HCT116 (cell line): Measurements from ENCODE around the gene RBM20. TPM values are rescaled to one million over a fixed set of nuclear protein-coding genes. Genes with fewer than 3 reads are reported as not detected.

Experiments
- ATAC-seq: fragments of 200-7000 bp; cut with Tn5 transposase; 2 replicates; pipeline ENCODE4 v1.9.1; 2020; ENCODE audit warnings: mild to moderate bottlenecking, moderate library complexity
- BruUV-seq: library from RNA; stranded (reverse); fragments of 400-500 nt; replicated peaks from 2 replicates; lab custom pipeline; 2021; lab: Mats Ljungman, UMichigan
- CTCF ChIA-PET: fragments of 300-600 bp; sonication (Branson Sonifier 250); formaldehyde crosslinking; loops from one replicate; lab custom pipeline; 2021; ENCODE audit warnings: antibody characterized with exemption; lab: Charles Lee
- POLR2A ChIA-PET: fragments of 300-600, 350-600 bp; sonication (Branson Sonifier 250); formaldehyde crosslinking; loops from one replicate; lab custom pipeline; 2021; ENCODE audit warnings: antibody characterized with exemption; lab: Charles Lee
- RAD21 ChIA-PET, 2 experiments: fragments of 300-600 bp; sonication (Branson Sonifier 250); formaldehyde crosslinking; loops; one replicate each; lab custom pipeline; 2023; ENCODE audit warnings: low total read pairs in 2 of 2; ENCODE audit not compliant: uncharacterized antibody in 2 of 2, unreplicated experiment in 2 of 2, low non-redundant PET in 1 of 2; lab: Charles Lee
- DNase-seq: peaks from one replicate; pipeline ENCODE4 v3.0.0-alpha.2; 2010; ENCODE audit warnings: low read depth, low spot score
- H2AFZ ChIP-seq: fragments of 200-600 bp; shearing (Covaris generic), sonication (generic); 2 replicates; pipeline ENCODE4 v1.6.1; 2017; ENCODE audit warnings: low read depth, mixed run types, mixed read lengths, antibody characterized with exemption, low read length; ENCODE audit not compliant: poor library complexity, severe bottlenecking
- H3K27ac ChIP-seq: 2 replicates; pipeline ENCODE4 v1.5.1; 2012; ENCODE audit warnings: low read depth, low read length
- H3K27me3 ChIP-seq: fragments of 200-600 bp; sonication (generic); 2 replicates; pipeline ENCODE4 v1.6.1; 2016; ENCODE audit warnings: mixed run types, low read length, mixed read lengths; ENCODE audit not compliant: insufficient read depth
- H3K36me3 ChIP-seq, 2 experiments: fragments of 200-500 bp in 1 of 2; fragments of 200-600 bp in 1 of 2; sonication (Bioruptor generic) in 1 of 2; sonication (generic) in 1 of 2; 2 replicates each; pipeline versions ENCODE4 v1.5.1 to v1.6.1; 2014 to 2016; ENCODE audit warnings: low read length in 2 of 2, inconsistent platforms in 1 of 2, mixed read lengths in 1 of 2, mixed run types in 1 of 2; ENCODE audit not compliant: insufficient read depth in 2 of 2, control insufficient read depth in 1 of 2
- H3K4me1 ChIP-seq, 2 experiments: fragments of 200-600 bp in 1 of 2; sonication (generic) in 1 of 2; 2 replicates each; pipeline versions ENCODE4 v1.5.1 to v1.6.1; 2012 to 2017; ENCODE audit warnings: low read length in 2 of 2, inconsistent platforms in 1 of 2, mild to moderate bottlenecking in 1 of 2, mixed read lengths in 1 of 2, mixed run types in 1 of 2, moderate library complexity in 1 of 2; ENCODE audit not compliant: insufficient read depth in 2 of 2, control insufficient read depth in 1 of 2
- H3K4me2 ChIP-seq: fragments of 200-600 bp; sonication (generic); 2 replicates; pipeline ENCODE4 v1.6.1; 2017; ENCODE audit warnings: mixed run types, low read length, mixed read lengths
- H3K4me3 ChIP-seq, 2 experiments: fragments of 200-600 bp in 1 of 2; sonication (generic) in 1 of 2; replicated peaks in 1 of 2; 2 replicates each; pipeline ENCODE4 v1.5.1; 2011 to 2016; ENCODE audit warnings: low read length in 2 of 2, control low read depth in 1 of 2, low read depth in 1 of 2, mild to moderate bottlenecking in 1 of 2, mixed read lengths in 1 of 2, mixed run types in 1 of 2
- H3K79me2 ChIP-seq: fragments of 200-600 bp; sonication (generic); 2 replicates; pipeline ENCODE4 v1.6.1; 2017; ENCODE audit warnings: mild to moderate bottlenecking, mixed run types, low read length, moderate library complexity, mixed read lengths; ENCODE audit not compliant: insufficient read depth
- H3K9ac ChIP-seq: fragments of 200-600 bp; sonication (generic); 2 replicates; pipeline ENCODE4 v1.6.1; 2016; ENCODE audit warnings: low read length, mixed read lengths
- H3K9me2 ChIP-seq: fragments of 200-600 bp; sonication (generic), shearing (Covaris generic); 2 replicates; pipeline ENCODE4 v1.6.1; 2017; ENCODE audit warnings: mixed run types, mild to moderate bottlenecking, moderate library complexity; ENCODE audit not compliant: insufficient read depth
- H3K9me3 ChIP-seq, 2 experiments: fragments of 200-500 bp in 1 of 2; fragments of 200-600 bp in 1 of 2; sonication (Bioruptor generic) in 1 of 2; sonication (generic) in 1 of 2; 2 replicates each; pipeline ENCODE4 v1.6.1; 2014 to 2017; ENCODE audit warnings: low read length in 2 of 2, mixed read lengths in 2 of 2, inconsistent platforms in 1 of 2, low read depth in 1 of 2, mild to moderate bottlenecking in 1 of 2, mixed run types in 1 of 2, moderate library complexity in 1 of 2; ENCODE audit not compliant: control insufficient read depth in 1 of 2, insufficient read depth in 1 of 2
- H4K20me1 ChIP-seq: fragments of 200-600 bp; sonication (generic), shearing (Covaris generic); 2 replicates; pipeline ENCODE4 v1.6.1; 2017; ENCODE audit warnings: mixed run types, mild to moderate bottlenecking, moderate library complexity; ENCODE audit not compliant: insufficient read depth
- ATF3 ChIP-seq: IDR thresholded peaks from 2 replicates; pipeline ENCODE4 v1.6.1; 2012
- CBX3 ChIP-seq: IDR thresholded peaks from 2 replicates; pipeline ENCODE4 v1.6.1; 2012; ENCODE audit warnings: low read depth
- CEBPB ChIP-seq: IDR thresholded peaks from 2 replicates; pipeline ENCODE4 v1.6.1; 2012; ENCODE audit warnings: low read depth
- CTCF ChIP-seq, 3 experiments: fragments of 200-600 bp in 1 of 3; sonication (generic) in 1 of 3; IDR thresholded peaks in 2 of 3; conservative IDR thresholded peaks in 1 of 3; 2 replicates each; pipeline ENCODE4 v1.5.1; 2012 to 2017; ENCODE audit warnings: low read depth in 2 of 3, low read length in 2 of 3, antibody characterized with exemption in 1 of 3, borderline replicate concordance in 1 of 3, control low read depth in 1 of 3, mild to moderate bottlenecking in 1 of 3, mixed read lengths in 1 of 3, mixed run types in 1 of 3, moderate library complexity in 1 of 3; ENCODE audit not compliant: insufficient read depth in 1 of 3
- ELF1 ChIP-seq: IDR thresholded peaks from 2 replicates; pipeline ENCODE4 v1.6.1; 2012; ENCODE audit warnings: low read depth, borderline replicate concordance
- EZH2 ChIP-seq: fragments of 200-600 bp; sonication (generic); IDR thresholded peaks from 2 replicates; pipeline ENCODE4 v1.6.1; 2017; ENCODE audit warnings: antibody characterized with exemption, mixed run types
- EZH2phosphoT487 ChIP-seq: fragments of 200-600 bp; IDR thresholded peaks from 2 replicates; pipeline ENCODE4 v1.6.1; 2018; ENCODE audit warnings: antibody characterized with exemption, borderline replicate concordance
- FOSL1 ChIP-seq: IDR thresholded peaks from 2 replicates; pipeline ENCODE4 v1.6.1; 2012; ENCODE audit warnings: low read depth
- MAX ChIP-seq: IDR thresholded peaks from 2 replicates; pipeline ENCODE4 v1.6.1; 2012
- POLR2A ChIP-seq: IDR thresholded peaks from 2 replicates; pipeline ENCODE4 v1.7.0; 2011; ENCODE audit warnings: borderline replicate concordance; ENCODE audit not compliant: insufficient read depth, insufficient read length; ENCODE audit errors: extremely low read depth
- POLR2AphosphoS5 ChIP-seq: IDR thresholded peaks from 2 replicates; pipeline ENCODE4 v1.6.1; 2011; ENCODE audit warnings: mild to moderate bottlenecking, low read depth, low read length, moderate library complexity
- REST ChIP-seq: IDR thresholded peaks from 2 replicates; pipeline ENCODE4 v1.6.1; 2012; ENCODE audit warnings: low read depth
- SIN3A ChIP-seq: IDR thresholded peaks from 2 replicates; pipeline ENCODE4 v1.6.1; 2012; ENCODE audit warnings: low read depth
- SP1 ChIP-seq: IDR thresholded peaks from 2 replicates; pipeline ENCODE4 v1.6.1; 2012; ENCODE audit warnings: low read depth
- SRF ChIP-seq: IDR thresholded peaks from 2 replicates; pipeline ENCODE4 v1.6.1; 2012; ENCODE audit warnings: low read depth
- TCF7L2 ChIP-seq: IDR thresholded peaks from 2 replicates; pipeline ENCODE4 v1.7.0; 2011; ENCODE audit warnings: borderline replicate concordance, inconsistent platforms; ENCODE audit not compliant: insufficient read depth, insufficient read length; ENCODE audit errors: extremely low read depth
- YY1 ChIP-seq: IDR thresholded peaks from 2 replicates; pipeline ENCODE4 v1.6.1; 2011; ENCODE audit warnings: low read length, low read depth, moderate library complexity, mild to moderate bottlenecking; ENCODE audit not compliant: insufficient replicate concordance; ENCODE audit errors: extremely low read depth
- ZFX ChIP-seq: fragments of 450-650 bp; IDR thresholded peaks from 2 replicates; pipeline ENCODE4 v1.6.1; 2017
- ZNF274 ChIP-seq: fragments of 200-500 bp; sonication (Bioruptor generic); IDR thresholded peaks from 2 replicates; pipeline ENCODE4 v1.6.1; 2014; ENCODE audit warnings: mild to moderate bottlenecking, low read depth, low read length, inconsistent platforms
- intact Hi-C: fragments of 100-400 bp; cut with micrococcal nuclease; formaldehyde crosslinking; loops from 2 replicates; pipeline ENCODE4 v1.10.0; 2022
- total RNA-seq: library from RNA; stranded (reverse); gene quantifications from one replicate; pipeline ENCODE4 v1.2.1, GENCODE V29; 2021; ENCODE audit not compliant: unreplicated experiment

The RBM20 gene
- total RNA-seq, 1 experiment from 2014 or later, result 2.0 TPM

GRCh38 chr10:110783509-110784107 lies 139.5 kb downstream of the RBM20 start:
- RAD21 ChIA-PET, result no interaction called here
- BruUV-seq, result no TSS peak
- Histone ChIP-seq H2AFZ (no peak overlapping the region), H3K4me1 (no peaks in the 10 kb centered on the region), H3K36me3 (no peaks in the 10 kb centered on the region), H3K27me3 (no peaks in the 10 kb centered on the region), H3K27ac (no peak overlapping the region), H3K4me2 (no peak overlapping the region), H3K4me3 (no peak overlapping the region), H3K9me2 (no peaks in the 10 kb centered on the region), H3K79me2 (no peaks in the 10 kb centered on the region), H3K9ac (no peak overlapping the region), H4K20me1 (no peaks in the 10 kb centered on the region)
- ATAC-seq (no peak), DNase-seq (no peak)
- intact Hi-C loops, result no loop called here
- POLR2A ChIA-PET, result interaction anchor here (1.0 kb wide), 1 partner anchor 88 kb away, joined by 3 read pairs; the partner anchor contains the start of gene PDCD4
- CTCF ChIA-PET, result no interaction called here
- TF ChIP-seq SIN3A (no peak), ELF1 (no peak), ZFX (no peak), TCF7L2 (no peak), MAX (no peak), SRF (no peak), ATF3 (no peak), EZH2 (no peak), CBX3 (no peak), EZH2phosphoT487 (no peak), YY1 (no peak), SP1 (no peak), REST (no peak), POLR2A (no peak), POLR2AphosphoS5 (no peak), FOSL1 (no peak), ZNF274 (no peak), CTCF (IDR thresholded peaks at IDR 0.05 in 2 of 3, conservative IDR thresholded peaks at IDR 0.05 in 1 of 3; ENCODE audit: borderline replicate concordance in 1 of 3, insufficient read depth in 1 of 3, low read depth in 2 of 3, low read length in 2 of 3) (no peak), CEBPB (no peak)
- TF ChIP-seq, all 23 proteins: peak for 0
- H3K9me3 ChIP-seq, result no peaks in the 10 kb centered on the region
